OCI-LY1 (cell line): ENCODE results near the gene SLC22A12.

ENCODE experiments used
- EZH2 ChIP-seq: fragments of 200-600 bp; sonication (generic), shearing (Covaris generic); IDR thresholded peaks from 2 replicates; pipeline ENCODE4 v1.8.0; 2017; ENCODE audit warnings: borderline replicate concordance, mixed run types, mild to moderate bottlenecking, antibody characterized with exemption, low read length, moderate library complexity, mixed read lengths
- TF ChIP-seq, protein P1 (sequence below): fragments of 200-600 bp; sonication (generic), shearing (Covaris generic); IDR thresholded peaks from 2 replicates; pipeline ENCODE4 v1.5.1; 2017; ENCODE audit warnings: mild to moderate bottlenecking, antibody characterized with exemption, low read length, moderate library complexity, mixed read lengths

GRCh38 chr11:64556721-64557250 is 34.2 kb upstream of the SLC22A12 start:
- TF ChIP-seq, protein P1, sequence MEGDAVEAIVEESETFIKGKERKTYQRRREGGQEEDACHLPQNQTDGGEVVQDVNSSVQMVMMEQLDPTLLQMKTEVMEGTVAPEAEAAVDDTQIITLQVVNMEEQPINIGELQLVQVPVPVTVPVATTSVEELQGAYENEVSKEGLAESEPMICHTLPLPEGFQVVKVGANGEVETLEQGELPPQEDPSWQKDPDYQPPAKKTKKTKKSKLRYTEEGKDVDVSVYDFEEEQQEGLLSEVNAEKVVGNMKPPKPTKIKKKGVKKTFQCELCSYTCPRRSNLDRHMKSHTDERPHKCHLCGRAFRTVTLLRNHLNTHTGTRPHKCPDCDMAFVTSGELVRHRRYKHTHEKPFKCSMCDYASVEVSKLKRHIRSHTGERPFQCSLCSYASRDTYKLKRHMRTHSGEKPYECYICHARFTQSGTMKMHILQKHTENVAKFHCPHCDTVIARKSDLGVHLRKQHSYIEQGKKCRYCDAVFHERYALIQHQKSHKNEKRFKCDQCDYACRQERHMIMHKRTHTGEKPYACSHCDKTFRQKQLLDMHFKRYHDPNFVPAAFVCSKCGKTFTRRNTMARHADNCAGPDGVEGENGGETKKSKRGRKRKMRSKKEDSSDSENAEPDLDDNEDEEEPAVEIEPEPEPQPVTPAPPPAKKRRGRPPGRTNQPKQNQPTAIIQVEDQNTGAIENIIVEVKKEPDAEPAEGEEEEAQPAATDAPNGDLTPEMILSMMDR: no peak
- no peak for TF ChIP-seq EZH2
